Neural progenitor cell (in vitro differentiated cells): ENCODE measurements around the gene FAT3.

Experiments
- EZH2 ChIP-seq: fragments of 200-600 bp; sonication (generic); IDR thresholded peaks from 2 replicates; pipeline ENCODE4 v1.6.1; 2017; ENCODE audit warnings: antibody characterized with exemption, mild to moderate bottlenecking, moderate library complexity
- EZH2phosphoT487 ChIP-seq: fragments of 200-600 bp; sonication (generic); IDR thresholded peaks from 2 replicates; pipeline ENCODE4 v1.6.1; 2017; ENCODE audit warnings: antibody characterized with exemption
- TF ChIP-seq, protein P1 (sequence below): fragments of 200-600 bp; sonication (generic); IDR thresholded peaks from 2 replicates; pipeline ENCODE4 v1.5.1; 2017; ENCODE audit warnings: antibody characterized with exemption, mild to moderate bottlenecking

DNA sequence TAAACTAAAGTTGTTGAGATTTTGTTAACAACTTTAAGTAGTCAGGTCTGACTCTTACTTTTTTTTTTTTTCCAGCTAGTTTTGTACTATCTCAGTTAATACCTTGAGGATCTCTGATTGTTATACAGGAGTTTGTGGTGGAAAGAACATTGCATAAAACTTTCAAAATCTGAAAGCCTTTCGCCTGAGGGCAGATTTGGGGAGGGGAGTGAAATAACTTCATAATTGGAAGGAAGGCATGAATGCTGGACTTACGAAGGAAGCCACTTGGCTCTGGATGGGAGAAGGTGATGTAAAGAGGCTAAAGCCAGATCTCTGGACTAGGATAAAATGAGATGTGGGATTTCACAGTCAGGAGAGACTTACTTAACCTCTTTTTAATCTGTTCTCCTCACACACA, 18.2 kb upstream of the FAT3 start:
- TF ChIP-seq, protein P1, sequence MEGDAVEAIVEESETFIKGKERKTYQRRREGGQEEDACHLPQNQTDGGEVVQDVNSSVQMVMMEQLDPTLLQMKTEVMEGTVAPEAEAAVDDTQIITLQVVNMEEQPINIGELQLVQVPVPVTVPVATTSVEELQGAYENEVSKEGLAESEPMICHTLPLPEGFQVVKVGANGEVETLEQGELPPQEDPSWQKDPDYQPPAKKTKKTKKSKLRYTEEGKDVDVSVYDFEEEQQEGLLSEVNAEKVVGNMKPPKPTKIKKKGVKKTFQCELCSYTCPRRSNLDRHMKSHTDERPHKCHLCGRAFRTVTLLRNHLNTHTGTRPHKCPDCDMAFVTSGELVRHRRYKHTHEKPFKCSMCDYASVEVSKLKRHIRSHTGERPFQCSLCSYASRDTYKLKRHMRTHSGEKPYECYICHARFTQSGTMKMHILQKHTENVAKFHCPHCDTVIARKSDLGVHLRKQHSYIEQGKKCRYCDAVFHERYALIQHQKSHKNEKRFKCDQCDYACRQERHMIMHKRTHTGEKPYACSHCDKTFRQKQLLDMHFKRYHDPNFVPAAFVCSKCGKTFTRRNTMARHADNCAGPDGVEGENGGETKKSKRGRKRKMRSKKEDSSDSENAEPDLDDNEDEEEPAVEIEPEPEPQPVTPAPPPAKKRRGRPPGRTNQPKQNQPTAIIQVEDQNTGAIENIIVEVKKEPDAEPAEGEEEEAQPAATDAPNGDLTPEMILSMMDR, result no peak
- TF ChIP-seq EZH2phosphoT487 (no peak), EZH2 (no peak)
